ENCODE measurements around the gene REPIN1. TPM values are rescaled to one million over a fixed set of nuclear protein-coding genes. Genes with fewer than 3 reads are reported as not detected.

The REPIN1 gene
- polyA plus RNA-seq, 1 of the 3 experiments (the other 2 are of a cell fraction), result 91.6 TPM

DNA sequence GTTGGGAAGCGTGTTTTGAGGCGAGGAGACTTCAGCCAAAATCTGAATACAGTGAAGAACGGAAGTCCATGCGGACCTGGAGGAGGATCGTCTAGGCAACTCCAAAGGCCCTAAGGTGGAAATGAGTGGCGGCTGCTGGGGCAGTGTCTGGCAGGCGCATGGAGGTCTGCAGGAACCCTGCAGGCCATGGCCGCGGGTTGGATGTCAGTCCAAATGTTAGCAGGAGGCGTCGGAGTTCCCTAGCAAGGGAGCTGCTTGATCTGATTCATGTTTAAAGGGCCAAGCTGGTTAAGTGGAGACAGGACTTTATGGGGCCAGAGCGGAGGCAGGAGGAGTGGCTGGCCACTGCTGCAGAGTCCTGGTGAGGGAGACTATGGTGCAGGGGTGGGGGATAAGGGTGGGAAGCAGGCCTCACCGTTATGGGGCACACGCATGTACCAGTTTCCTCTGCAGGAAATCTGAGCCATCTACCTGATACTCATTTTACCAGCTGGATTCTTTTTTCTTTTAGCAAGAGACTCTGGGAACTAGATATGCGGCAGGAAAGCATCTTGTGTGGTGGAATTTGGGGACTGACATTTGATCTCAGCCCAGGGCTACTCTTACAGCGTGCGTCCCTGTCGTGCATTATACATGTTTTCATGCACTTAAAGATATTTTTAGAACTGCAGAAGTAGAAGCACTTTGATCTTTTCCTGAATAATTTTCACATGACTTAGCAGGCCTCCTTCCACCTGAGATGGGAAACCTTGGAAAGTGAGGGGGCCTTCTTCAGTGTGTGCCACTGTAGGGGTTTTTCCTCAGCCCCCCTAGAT is 6.6 kb upstream of the REPIN1 start:
- POLR2A ChIA-PET, result no interaction called here
- peaks cover 0 to 14% of the 10 kb centered on the region in 2 experiments; a peak in 3 of 4 replicates for H3K4me1 ChIP-seq (ENCODE audit: control insufficient read depth in 1 of 2, insufficient read depth in 2 of 2, low read depth in 1 of 2, low read length in 1 of 2)
- TF ChIP-seq FOXJ3 (CRISPR knock-in tag; IDR thresholded peaks at IDR 0.05) (no peak), USF2 (IDR thresholded peaks at IDR 0.05; ENCODE audit: borderline replicate concordance, low read depth, low read length) (no peak), NRF1 (IDR thresholded peaks at IDR 0.05; ENCODE audit: low read depth, low read length) (no peak), SMC3 (IDR thresholded peaks at IDR 0.05; ENCODE audit: low read depth, low read length) (no peak), RCOR1 (IDR thresholded peaks at IDR 0.05; ENCODE audit: low read length) (no peak), TCF12 (IDR thresholded peaks at IDR 0.05) (no peak), CTCF (IDR thresholded peaks at IDR 0.05) (no peak), CHD2 (IDR thresholded peaks at IDR 0.05; ENCODE audit: low read length, partially characterized antibody) (no peak), USF1 (IDR thresholded peaks at IDR 0.05; ENCODE audit: borderline replicate concordance, low read depth) (no peak), RXRA (IDR thresholded peaks at IDR 0.05; ENCODE audit: borderline replicate concordance, low read depth) (no peak), EZH2phosphoT487 (IDR thresholded peaks at IDR 0.05; ENCODE audit: borderline replicate concordance, low read depth) (no peak), JUND (IDR thresholded peaks at IDR 0.05) (no peak), REST (IDR thresholded peaks at IDR 0.05; ENCODE audit: low read depth, low read length) (no peak), ELF1 (IDR thresholded peaks at IDR 0.05) (no peak), FOXM1 (IDR thresholded peaks at IDR 0.05; ENCODE audit: low read depth) (no peak)
- TF ChIP-seq, protein P1, sequence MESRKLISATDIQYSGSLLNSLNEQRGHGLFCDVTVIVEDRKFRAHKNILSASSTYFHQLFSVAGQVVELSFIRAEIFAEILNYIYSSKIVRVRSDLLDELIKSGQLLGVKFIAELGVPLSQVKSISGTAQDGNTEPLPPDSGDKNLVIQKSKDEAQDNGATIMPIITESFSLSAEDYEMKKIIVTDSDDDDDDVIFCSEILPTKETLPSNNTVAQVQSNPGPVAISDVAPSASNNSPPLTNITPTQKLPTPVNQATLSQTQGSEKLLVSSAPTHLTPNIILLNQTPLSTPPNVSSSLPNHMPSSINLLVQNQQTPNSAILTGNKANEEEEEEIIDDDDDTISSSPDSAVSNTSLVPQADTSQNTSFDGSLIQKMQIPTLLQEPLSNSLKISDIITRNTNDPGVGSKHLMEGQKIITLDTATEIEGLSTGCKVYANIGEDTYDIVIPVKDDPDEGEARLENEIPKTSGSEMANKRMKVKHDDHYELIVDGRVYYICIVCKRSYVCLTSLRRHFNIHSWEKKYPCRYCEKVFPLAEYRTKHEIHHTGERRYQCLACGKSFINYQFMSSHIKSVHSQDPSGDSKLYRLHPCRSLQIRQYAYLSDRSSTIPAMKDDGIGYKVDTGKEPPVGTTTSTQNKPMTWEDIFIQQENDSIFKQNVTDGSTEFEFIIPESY (IDR thresholded peaks at IDR 0.05; ENCODE audit: borderline replicate concordance, low read depth), result no peak
- TF ChIP-seq, protein P2, sequence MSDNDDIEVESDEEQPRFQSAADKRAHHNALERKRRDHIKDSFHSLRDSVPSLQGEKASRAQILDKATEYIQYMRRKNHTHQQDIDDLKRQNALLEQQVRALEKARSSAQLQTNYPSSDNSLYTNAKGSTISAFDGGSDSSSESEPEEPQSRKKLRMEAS (IDR thresholded peaks at IDR 0.05; ENCODE audit: low read depth), result no peak
- no peaks in the 10 kb centered on the region for H3K36me3 ChIP-seq (replicated peaks in 1 of 2; ENCODE audit: control insufficient read depth in 1 of 2, insufficient read depth in 2 of 2, low read length in 1 of 2)
- no peak overlapping the region for H3K4me2 ChIP-seq
- no peaks in the 10 kb centered on the region for H3K79me2 ChIP-seq (ENCODE audit: insufficient read depth)
- peaks cover under 1% of the 10 kb centered on the region for H3F3A ChIP-seq (replicated peaks; ENCODE audit: insufficient read depth)
- H3K9ac ChIP-seq, result no peak overlapping the region
- H2AFZ ChIP-seq (ENCODE audit: low read depth), result no peak overlapping the region
- DNase-seq, result no peak
- H3K27me3 ChIP-seq (ENCODE audit: insufficient read depth), result no peaks in the 10 kb centered on the region
- no peaks in the 10 kb centered on the region for H3K9me2 ChIP-seq
- H3K4me3 ChIP-seq (ENCODE audit: low read depth in 2 of 2, low read length in 1 of 2), result no peak overlapping the region
- CTCF ChIA-PET, result interaction anchor here (0.6 to 1.5 kb wide), 5 partner anchors 8 to 87 kb away, joined by 3 to 8 read pairs (median 3); a partner anchor contains a TSS
- no peak overlapping the region for H3K27ac ChIP-seq (ENCODE audit: low read depth in 2 of 2, low read length in 1 of 2)
- WGBS (ENCODE audit: low lambda C conversion rate), result 85% methylated on average over 18 of the region's 18 CpGs
- no peaks in the 10 kb centered on the region for H3K9me3 ChIP-seq
- H4K20me1 ChIP-seq (ENCODE audit: insufficient read depth), result no peaks in the 10 kb centered on the region
